Panc1 (cell line): ENCODE measurements around the gene ST3GAL5. TPM values are rescaled to one million over a fixed set of nuclear protein-coding genes. Genes with fewer than 3 reads are reported as not detected.

Experiments
- ATAC-seq: fragments of 200-7000 bp; cut with Tn5 transposase; 2 replicates; pipeline ENCODE4 v1.9.1; 2020; ENCODE audit warnings: mild to moderate bottlenecking, moderate library complexity
- BruUV-seq: library from RNA; stranded (reverse); fragments of 400-500 nt; replicated peaks from 2 replicates; lab custom pipeline; 2021; lab: Mats Ljungman, UMichigan
- CTCF ChIA-PET: fragments of 300-600 bp; sonication (Branson Sonifier 250); formaldehyde crosslinking; loops from one replicate; lab custom pipeline; 2022; ENCODE audit warnings: antibody characterized with exemption; lab: Charles Lee
- POLR2A ChIA-PET: fragments of 300-600 bp; sonication (Branson Sonifier 250); formaldehyde crosslinking; loops from one replicate; lab custom pipeline; 2022; ENCODE audit warnings: antibody characterized with exemption; lab: Charles Lee
- DNase-seq: peaks from one replicate; pipeline ENCODE4 v3.0.0-alpha.2; 2010; ENCODE audit warnings: low read depth, low spot score
- H3K27ac ChIP-seq: 2 replicates; pipeline ENCODE4 v1.5.1; 2011; ENCODE audit warnings: mild to moderate bottlenecking, low read length, inconsistent platforms
- H3K27me3 ChIP-seq: fragments of 200-500 bp; sonication (Bioruptor generic); 2 replicates; pipeline ENCODE4 v1.6.0; 2014; ENCODE audit warnings: low read length, inconsistent platforms; ENCODE audit not compliant: control insufficient read depth, insufficient read depth
- H3K36me3 ChIP-seq: fragments of 200-500 bp; sonication (Bioruptor generic); 2 replicates; pipeline ENCODE4 v1.5.1; 2014; ENCODE audit warnings: inconsistent platforms, mild to moderate bottlenecking, low read length, moderate library complexity; ENCODE audit not compliant: control insufficient read depth, insufficient read depth
- H3K4me1 ChIP-seq: 2 replicates; pipeline ENCODE4 v1.5.1; 2011; ENCODE audit warnings: inconsistent platforms, mild to moderate bottlenecking, low read length, moderate library complexity; ENCODE audit not compliant: control insufficient read depth, insufficient read depth
- H3K4me3 ChIP-seq, 2 experiments: 2 replicates each; pipeline ENCODE4 v1.5.1; 2011 to 2012; ENCODE audit warnings: low read depth in 2 of 2, low read length in 2 of 2, mild to moderate bottlenecking in 2 of 2, inconsistent platforms in 1 of 2, moderate library complexity in 1 of 2
- H3K9me3 ChIP-seq: fragments of 200-500 bp; sonication (Bioruptor generic); 2 replicates; pipeline ENCODE4 v1.5.1; 2014; ENCODE audit warnings: low read depth, mild to moderate bottlenecking, inconsistent platforms, low read length, moderate library complexity; ENCODE audit not compliant: control insufficient read depth, insufficient read depth
- POLR2AphosphoS5 ChIP-seq: IDR thresholded peaks from 2 replicates; pipeline ENCODE4 v1.6.1; 2012; ENCODE audit warnings: mild to moderate bottlenecking, low read depth, low read length, moderate library complexity
- SIN3A ChIP-seq: IDR thresholded peaks from 2 replicates; pipeline ENCODE4 v1.6.1; 2012; ENCODE audit warnings: low read depth, mild to moderate bottlenecking, low read length, moderate library complexity, borderline replicate concordance; ENCODE audit not compliant: insufficient read depth
- TCF7L2 ChIP-seq: IDR thresholded peaks from 2 replicates; pipeline ENCODE4 v1.6.1; 2011; ENCODE audit warnings: mild to moderate bottlenecking, low read depth, low read length, inconsistent platforms
- in situ Hi-C: cut with HindIII; loops from 2 replicates; pipeline ENCODE4 v1.10.0; 2016; ENCODE audit warnings: low sequenced_read_pairs, low pct_unique_long_range_greater_than_20kb
- intact Hi-C: fragments of 100-400 bp; cut with micrococcal nuclease; formaldehyde crosslinking; loops from one replicate; pipeline ENCODE4 v1.10.0; 2022; ENCODE audit not compliant: unreplicated experiment
- total RNA-seq: library from RNA; stranded (reverse); gene quantifications from one replicate; pipeline ENCODE4 v1.2.1, GENCODE V29; 2021; ENCODE audit not compliant: unreplicated experiment
- TF ChIP-seq, protein P1 (sequence below), 2 experiments: IDR thresholded peaks; 2 replicates each; pipeline ENCODE4 v1.6.1; 2011 to 2012; ENCODE audit warnings: low read depth in 2 of 2, control low read depth in 1 of 2, low read length in 1 of 2, mild to moderate bottlenecking in 1 of 2, moderate library complexity in 1 of 2; ENCODE audit not compliant: insufficient read depth in 1 of 2
- TF ChIP-seq, protein P2 (sequence below): fragments of 450-650 bp; IDR thresholded peaks from 2 replicates; pipeline ENCODE4 v1.5.1; 2017; ENCODE audit warnings: mild to moderate bottlenecking

The ST3GAL5 gene
- total RNA-seq, 1 experiment from 2014 or later = 5.0 TPM

DNA sequence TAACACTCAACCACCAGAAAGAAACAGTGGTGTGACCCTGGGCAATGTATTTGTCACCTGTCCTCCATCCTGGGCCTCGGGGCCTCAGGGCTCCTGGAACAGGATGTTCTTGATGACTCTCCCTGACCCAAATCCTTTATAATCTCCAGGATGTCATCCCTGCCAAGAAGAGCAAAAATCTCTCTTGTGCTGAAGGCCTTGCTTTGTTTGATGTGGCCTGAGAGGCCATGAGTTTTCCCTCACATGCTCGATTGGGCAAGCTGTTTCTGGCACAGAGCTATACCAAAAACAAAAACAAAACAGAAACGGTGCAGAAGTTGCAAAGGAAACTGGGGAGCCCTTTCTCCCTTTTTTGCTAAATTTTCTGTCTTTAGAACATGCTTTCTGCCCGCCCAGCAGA, 35.7 kb upstream of the ST3GAL5 start:
- H3K27ac ChIP-seq = no peak overlapping the region
- no peak for DNase-seq
- no TSS peak for BruUV-seq
- peak; percentile 21; the same call in 1 of the 2 replicates for ATAC-seq
- H3K4me3 ChIP-seq = no peak overlapping the region
- peaks cover 5% of the 10 kb centered on the region; the same call in 1 of the 2 replicates for H3K4me1 ChIP-seq
- no peaks in the 10 kb centered on the region for H3K27me3 ChIP-seq
- peak; percentile 57 for TF ChIP-seq TCF7L2
- TF ChIP-seq, protein P1, sequence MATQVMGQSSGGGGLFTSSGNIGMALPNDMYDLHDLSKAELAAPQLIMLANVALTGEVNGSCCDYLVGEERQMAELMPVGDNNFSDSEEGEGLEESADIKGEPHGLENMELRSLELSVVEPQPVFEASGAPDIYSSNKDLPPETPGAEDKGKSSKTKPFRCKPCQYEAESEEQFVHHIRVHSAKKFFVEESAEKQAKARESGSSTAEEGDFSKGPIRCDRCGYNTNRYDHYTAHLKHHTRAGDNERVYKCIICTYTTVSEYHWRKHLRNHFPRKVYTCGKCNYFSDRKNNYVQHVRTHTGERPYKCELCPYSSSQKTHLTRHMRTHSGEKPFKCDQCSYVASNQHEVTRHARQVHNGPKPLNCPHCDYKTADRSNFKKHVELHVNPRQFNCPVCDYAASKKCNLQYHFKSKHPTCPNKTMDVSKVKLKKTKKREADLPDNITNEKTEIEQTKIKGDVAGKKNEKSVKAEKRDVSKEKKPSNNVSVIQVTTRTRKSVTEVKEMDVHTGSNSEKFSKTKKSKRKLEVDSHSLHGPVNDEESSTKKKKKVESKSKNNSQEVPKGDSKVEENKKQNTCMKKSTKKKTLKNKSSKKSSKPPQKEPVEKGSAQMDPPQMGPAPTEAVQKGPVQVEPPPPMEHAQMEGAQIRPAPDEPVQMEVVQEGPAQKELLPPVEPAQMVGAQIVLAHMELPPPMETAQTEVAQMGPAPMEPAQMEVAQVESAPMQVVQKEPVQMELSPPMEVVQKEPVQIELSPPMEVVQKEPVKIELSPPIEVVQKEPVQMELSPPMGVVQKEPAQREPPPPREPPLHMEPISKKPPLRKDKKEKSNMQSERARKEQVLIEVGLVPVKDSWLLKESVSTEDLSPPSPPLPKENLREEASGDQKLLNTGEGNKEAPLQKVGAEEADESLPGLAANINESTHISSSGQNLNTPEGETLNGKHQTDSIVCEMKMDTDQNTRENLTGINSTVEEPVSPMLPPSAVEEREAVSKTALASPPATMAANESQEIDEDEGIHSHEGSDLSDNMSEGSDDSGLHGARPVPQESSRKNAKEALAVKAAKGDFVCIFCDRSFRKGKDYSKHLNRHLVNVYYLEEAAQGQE (IDR thresholded peaks at IDR 0.05; ENCODE audit: insufficient read depth in 1 of 2, low read depth in 2 of 2, low read length in 1 of 2) = no peak
- ChIA-PET POLR2A (no interaction called here), CTCF (no interaction called here)
- in situ Hi-C loops (no loop called here), intact Hi-C loops (no loop called here)
- H3K9me3 ChIP-seq = no peaks in the 10 kb centered on the region
- no peaks in the 10 kb centered on the region for H3K36me3 ChIP-seq

DNA sequence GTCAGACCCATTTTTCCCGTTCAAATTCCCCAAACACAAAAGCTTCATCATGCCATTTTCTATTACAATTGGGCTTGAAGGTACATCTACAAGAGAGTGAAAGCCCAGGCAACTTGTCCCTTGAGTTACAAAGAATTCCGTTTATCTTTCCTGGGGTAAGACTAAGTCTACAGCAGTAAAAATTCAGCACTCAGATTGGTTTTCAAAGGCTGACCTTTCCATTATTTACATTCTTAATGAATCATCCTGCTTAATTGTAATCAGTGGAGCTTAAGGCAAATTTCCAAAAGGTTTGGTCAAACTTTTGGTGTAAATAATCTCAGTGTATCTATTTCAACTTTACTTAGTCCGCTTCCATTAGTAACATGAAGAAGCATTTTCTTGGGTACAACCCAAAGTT, 33.4 kb upstream of the ST3GAL5 start:
- Histone ChIP-seq H3K27me3 (no peaks in the 10 kb centered on the region), H3K27ac (no peak overlapping the region), H3K9me3 (no peaks in the 10 kb centered on the region), H3K36me3 (no peaks in the 10 kb centered on the region), H3K4me1 (peaks cover 5% of the 10 kb centered on the region; the same call in 1 of the 2 replicates), H3K4me3 (no peak overlapping the region)
- ATAC-seq (no peak), DNase-seq (no peak)
- TF ChIP-seq POLR2AphosphoS5 (no peak), SIN3A (no peak)
- TF ChIP-seq, protein P1 (IDR thresholded peaks at IDR 0.05; ENCODE audit: insufficient read depth in 1 of 2, low read depth in 2 of 2, low read length in 1 of 2) = no peak
- intact Hi-C loops (no loop called here), in situ Hi-C loops (no loop called here)
- POLR2A ChIA-PET = no interaction called here
- no TSS peak for BruUV-seq
- CTCF ChIA-PET = interaction anchor here (0.6 kb wide), 1 partner anchor 307 kb away, joined by 8 read pairs; no protein-coding TSS in a partner anchor

DNA sequence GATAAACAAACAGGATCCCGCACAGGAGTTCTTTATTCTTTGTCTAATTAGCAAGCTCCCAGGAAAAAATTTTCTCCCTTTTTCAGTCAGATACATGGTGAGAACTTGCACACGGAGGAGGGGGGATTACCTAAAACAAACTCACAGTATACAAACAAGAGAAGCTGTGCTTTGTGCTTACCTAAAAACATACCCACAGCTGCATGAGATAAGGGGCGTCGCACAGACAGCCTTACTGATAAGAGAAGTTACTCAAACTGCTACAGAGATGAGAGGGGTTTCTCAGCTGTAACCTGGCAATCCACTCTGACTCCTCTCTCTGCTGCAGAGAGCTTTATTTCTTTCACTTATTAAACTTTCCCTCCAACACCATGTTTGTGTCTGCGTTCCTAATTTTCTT, 32.9 kb upstream of the ST3GAL5 start:
- no peak for TF ChIP-seq SIN3A
- TF ChIP-seq, protein P2, sequence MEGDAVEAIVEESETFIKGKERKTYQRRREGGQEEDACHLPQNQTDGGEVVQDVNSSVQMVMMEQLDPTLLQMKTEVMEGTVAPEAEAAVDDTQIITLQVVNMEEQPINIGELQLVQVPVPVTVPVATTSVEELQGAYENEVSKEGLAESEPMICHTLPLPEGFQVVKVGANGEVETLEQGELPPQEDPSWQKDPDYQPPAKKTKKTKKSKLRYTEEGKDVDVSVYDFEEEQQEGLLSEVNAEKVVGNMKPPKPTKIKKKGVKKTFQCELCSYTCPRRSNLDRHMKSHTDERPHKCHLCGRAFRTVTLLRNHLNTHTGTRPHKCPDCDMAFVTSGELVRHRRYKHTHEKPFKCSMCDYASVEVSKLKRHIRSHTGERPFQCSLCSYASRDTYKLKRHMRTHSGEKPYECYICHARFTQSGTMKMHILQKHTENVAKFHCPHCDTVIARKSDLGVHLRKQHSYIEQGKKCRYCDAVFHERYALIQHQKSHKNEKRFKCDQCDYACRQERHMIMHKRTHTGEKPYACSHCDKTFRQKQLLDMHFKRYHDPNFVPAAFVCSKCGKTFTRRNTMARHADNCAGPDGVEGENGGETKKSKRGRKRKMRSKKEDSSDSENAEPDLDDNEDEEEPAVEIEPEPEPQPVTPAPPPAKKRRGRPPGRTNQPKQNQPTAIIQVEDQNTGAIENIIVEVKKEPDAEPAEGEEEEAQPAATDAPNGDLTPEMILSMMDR = no peak
- no peak for TF ChIP-seq POLR2AphosphoS5
- TF ChIP-seq, protein P1 (IDR thresholded peaks at IDR 0.05; ENCODE audit: insufficient read depth in 1 of 2, low read depth in 2 of 2, low read length in 1 of 2) = no peak
- no peak for TF ChIP-seq TCF7L2
- POLR2A ChIA-PET = no interaction called here
- in situ Hi-C loops = no loop called here

More for the DNA sequence above, 32.9 kb upstream of the ST3GAL5 start:
- Histone ChIP-seq H3K9me3 (no peaks in the 10 kb centered on the region), H3K4me1 (peaks cover 5% of the 10 kb centered on the region; the same call in 1 of the 2 replicates), H3K27me3 (no peaks in the 10 kb centered on the region), H3K27ac (no peak overlapping the region), H3K4me3 (no peak overlapping the region), H3K36me3 (no peaks in the 10 kb centered on the region)
- intact Hi-C loops = no loop called here
- BruUV-seq = no TSS peak
- CTCF ChIA-PET = interaction anchor here (0.6 kb wide), 1 partner anchor 306 kb away, joined by 8 read pairs; no protein-coding TSS in a partner anchor
- ATAC-seq = no peak
- no peak for DNase-seq
